Measurements from ENCODE around the gene ITGA6.

The ITGA6 gene

DNA sequence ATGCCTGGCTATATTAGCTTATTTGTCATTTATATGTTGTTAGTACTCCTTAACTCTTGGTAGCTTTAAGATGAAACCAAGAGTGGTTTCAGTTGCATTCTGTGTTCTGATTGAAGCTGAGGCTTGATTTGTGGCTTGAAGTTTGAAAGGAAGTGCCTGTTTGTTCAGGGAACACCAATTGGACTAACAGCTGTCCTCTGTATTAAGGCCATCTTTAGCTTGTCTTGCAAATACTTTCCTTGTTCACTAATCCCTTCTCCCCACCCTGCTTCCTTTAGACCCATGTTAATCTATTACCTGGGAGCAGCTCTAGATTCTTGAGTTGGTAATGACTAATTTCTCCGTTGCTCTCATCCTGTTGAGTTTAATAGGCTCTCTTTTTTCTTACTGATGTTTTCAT, 13.4 kb downstream of the ITGA6 start:
- no peak for DNase-seq (ENCODE audit: low read depth)

GRCh38 chr2:172442072-172442895, 14.9 kb downstream of the ITGA6 start:
- peak; percentile 66 for DNase-seq (ENCODE audit: low read depth)

DNA sequence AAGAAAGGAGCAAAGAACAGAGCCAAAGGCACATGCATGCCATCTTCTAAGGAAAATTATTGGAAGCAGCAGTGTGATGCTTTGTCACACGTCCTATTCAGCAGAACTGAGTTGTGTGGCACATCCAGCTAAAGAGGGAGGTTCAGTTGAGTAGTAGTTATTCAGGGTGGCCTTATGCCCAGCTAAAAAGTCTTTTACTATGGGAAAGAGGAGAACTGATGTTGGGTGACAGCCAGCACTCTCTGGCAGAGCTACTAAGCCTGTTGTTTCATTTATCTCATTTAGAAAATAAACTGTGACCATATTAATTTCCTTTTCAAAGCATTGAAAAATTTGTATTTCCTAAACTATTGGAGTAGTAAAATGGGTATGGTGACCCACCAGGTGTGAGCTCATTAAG, 18.5 kb downstream of the ITGA6 start:
- DNase-seq (ENCODE audit: low read depth), result no peak

DNA sequence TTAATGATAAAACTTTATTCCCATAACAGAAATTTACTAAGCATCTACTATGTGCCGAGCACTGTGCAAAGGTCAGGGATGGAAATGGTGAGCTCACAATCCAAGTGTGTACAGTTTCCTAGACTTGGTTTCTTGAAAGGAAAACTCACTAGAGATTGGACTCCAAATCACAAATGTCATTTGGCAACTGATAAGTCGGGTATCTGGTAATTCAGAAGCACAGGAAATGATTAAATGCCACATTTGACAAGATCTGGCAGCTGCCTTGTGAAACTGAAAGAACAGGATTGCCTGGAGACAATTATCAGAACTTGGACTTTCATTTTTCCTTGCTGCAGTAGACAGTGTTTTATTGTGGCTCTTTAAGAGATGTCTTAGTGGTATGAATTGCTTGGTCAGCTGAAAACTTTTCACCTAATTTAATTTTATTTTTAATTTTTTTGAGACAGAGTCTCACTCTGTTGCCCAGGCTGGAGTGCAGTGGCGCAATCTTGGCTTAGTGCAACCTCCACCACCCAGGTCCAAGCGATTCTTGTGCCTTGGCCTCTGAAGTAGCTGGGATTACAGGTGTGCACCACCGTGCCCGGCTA, 19.2 kb downstream of the ITGA6 start:
- no peak for DNase-seq (ENCODE audit: low read depth)

- no peak for DNase-seq (ENCODE audit: low read depth)
These were observed 20.6 kb downstream of the ITGA6 start for GRCh38 chr2:172447811-172448493.

- no peak for DNase-seq (ENCODE audit: low read depth)
These were observed 21.3 kb downstream of the ITGA6 start for GRCh38 chr2:172448544-172449267.

GRCh38 chr2:172449911-172450550, 22.6 kb downstream of the ITGA6 start:
- DNase-seq (ENCODE audit: low read depth), result no peak

DNA sequence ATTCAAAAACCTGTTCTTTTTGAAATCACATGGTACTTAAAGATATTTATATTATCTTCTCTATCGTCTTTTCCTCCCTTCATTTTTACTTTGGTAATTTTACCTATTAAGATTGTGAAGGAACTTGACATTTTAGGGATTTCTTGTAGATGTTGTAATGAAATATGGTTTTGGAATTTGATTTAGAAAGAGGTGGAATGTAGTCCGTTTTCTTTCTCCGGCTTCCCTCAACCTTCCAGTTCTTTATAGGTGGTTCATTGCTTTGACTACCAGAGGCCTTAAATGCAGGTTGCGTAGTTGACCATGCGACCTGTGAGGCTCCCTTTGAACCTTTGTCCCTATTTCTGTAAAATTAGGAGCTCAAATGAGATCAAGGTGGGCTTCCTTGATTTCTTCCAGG, 24.5 kb downstream of the ITGA6 start:
- no peak for DNase-seq (ENCODE audit: low read depth)

- no peak for DNase-seq (ENCODE audit: low read depth)
These were observed 25.5 kb downstream of the ITGA6 start for GRCh38 chr2:172452845-172453244.

DNA sequence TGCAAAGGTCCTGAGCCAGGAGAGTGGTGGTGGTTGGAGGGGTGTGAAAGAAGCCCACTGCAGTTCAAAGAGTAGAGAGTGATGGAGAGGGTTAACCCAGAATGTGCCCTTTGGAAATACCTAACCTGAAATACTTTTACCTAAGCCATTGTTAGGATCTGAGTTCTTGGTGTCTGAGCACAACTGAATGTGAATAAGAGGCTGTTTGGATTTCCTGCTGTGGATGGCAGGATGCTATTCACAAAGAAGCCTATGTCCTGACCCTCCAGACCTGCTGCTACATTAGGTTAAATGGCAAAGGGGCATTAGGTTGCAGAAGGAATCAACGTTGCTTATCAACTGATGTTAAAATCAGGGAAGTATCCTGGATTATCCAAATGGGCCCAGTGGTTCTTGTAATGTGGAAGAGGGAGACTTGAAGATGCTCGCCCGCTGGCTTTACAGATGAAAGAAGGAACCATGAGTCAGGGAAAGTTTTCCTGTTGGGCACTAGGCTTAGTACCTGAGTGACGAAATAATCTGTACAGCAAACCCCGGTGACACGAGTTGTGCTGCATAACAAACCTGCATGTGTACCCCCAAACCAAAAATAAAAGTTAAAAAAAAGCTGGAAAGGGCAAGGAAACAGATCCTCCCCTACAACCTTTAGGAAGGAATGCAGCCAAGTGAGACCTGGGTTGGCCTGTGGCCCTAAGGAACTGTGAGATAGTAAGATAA, 27.2 kb downstream of the ITGA6 start:
- no peak for DNase-seq (ENCODE audit: low read depth)

DNA sequence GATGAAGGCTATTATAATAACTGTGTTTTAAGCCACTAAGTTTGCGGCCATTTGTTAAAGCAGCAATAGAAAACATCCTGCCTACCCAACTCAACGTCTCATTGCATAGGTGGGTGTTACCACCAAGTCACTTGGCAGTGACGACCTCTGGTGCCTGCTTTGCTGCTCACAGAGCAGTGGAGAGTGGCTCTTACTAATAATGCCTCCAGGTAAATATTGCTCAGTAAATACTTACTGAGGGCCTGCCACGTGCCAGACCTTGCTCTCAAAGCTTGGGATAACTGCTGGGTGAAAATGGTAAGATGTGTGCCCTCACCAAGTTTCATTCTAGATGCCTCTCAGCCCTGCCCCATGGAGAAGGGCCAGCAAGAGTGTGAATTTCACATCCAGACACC, 27.7 kb downstream of the ITGA6 start:
- no peak for DNase-seq (ENCODE audit: low read depth)

GRCh38 chr2:172456002-172456401, 28.6 kb downstream of the ITGA6 start:
- DNase-seq (ENCODE audit: low read depth), result no peak

- DNase-seq (ENCODE audit: low read depth), result no peak
These were observed 30.1 kb downstream of the ITGA6 start for GRCh38 chr2:172457536-172457935.

DNA sequence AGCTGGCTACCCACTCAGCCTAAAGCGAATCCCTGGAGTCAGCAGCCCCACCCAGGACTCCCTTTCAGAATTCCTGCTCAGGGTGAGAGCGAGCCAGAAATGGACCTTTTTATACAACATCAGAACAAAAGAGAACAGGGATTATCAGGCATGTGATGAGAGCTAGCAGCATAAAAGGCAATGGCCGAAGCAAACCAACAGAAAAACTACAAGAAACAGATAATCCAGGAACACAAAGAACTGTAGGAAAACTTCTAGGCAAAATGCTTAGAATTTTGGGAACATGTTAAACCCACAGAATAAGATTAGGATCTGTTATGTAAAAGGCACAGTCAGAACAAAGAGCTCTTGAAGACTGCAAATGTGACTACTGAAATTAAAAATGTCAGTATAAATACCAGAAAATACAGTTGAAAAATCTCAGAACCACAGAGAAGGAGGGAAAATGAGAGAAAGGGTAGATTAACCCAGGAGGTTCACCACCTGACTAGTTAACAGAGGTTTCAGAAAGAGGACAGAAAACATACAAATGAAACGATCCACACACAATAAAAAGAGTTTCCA, 31.3 kb downstream of the ITGA6 start:
- DNase-seq (ENCODE audit: low read depth), result no peak

DNA sequence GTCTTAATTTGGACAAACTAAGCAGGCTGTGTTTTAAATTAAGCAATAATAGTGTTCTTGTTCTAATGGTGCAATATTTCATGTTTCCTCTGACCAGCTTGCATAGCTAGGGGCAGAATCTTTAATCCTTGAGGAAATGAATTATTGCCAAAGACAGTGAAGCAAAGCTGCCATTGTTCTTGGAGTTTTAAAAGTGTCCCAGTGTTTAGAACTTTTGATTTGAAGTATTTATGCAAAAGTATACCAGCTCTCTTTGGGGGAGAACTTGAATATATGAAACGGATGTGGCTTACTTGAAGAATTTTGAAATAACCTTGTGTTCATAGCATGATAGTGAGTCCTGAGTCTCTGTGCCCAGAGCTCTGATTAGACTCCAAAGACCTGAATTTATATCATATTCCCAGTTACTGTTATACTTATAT, 33.4 kb downstream of the ITGA6 start:
- DNase-seq (ENCODE audit: low read depth), result no peak

GRCh38 chr2:172461591-172462372, 34.4 kb downstream of the ITGA6 start:
- no peak for DNase-seq (ENCODE audit: low read depth)

GRCh38 chr2:172462373-172462848, 35.0 kb downstream of the ITGA6 start:
- no peak for DNase-seq (ENCODE audit: low read depth)

DNA sequence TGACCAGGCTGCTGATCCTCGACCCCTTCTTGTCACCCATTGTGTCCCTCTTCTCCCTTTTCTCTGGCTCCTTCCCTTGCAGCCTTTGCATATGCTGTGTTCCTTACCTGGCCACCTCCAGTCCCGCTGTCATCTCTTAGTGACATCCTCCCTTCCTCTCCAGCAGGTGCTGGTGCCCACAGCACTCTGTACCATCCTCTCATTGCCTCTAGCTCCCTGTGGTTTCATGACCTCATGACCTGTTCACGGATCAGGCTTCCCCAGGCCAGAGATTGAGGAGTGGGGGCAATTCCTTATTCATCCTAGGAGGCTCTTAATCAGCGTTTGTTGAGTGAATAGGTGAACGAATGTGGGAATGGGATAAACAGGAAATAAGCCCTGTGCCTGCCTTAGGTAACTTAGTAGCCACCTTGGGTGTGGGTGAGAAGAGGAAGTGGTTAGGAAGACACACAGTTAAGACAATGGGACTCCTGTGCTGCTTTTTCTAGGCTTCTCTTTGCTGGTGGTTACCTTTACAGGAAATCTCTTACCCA, 35.5 kb downstream of the ITGA6 start:
- no peak for DNase-seq (ENCODE audit: low read depth)

GRCh38 chr2:172464400-172465129, 37.2 kb downstream of the ITGA6 start:
- no peak for DNase-seq (ENCODE audit: low read depth)

All from stromal cell of bone marrow (primary cell).